Gastroesophageal sphincter (tissue), 3 donors: ENCODE measurements around the gene C5orf63.

Experiments used
- CTCF ChIP-seq, 4 experiments: fragments of 200-600 bp in 2 of 4; fragments of 450-650 bp in 2 of 4; sonication (generic) in 1 of 4; IDR thresholded peaks; one replicate each; pipeline ENCODE4 v1.5.1; 2017 to 2019; ENCODE audit warnings: antibody characterized with exemption in 4 of 4, mild to moderate bottlenecking in 2 of 4, moderate library complexity in 2 of 4
- POLR2A ChIP-seq, 2 donors: fragments of 450-650 bp; IDR thresholded peaks; one replicate each; pipeline ENCODE4 v1.6.1; 2017; ENCODE audit warnings: antibody characterized with exemption in 2 of 2, mild to moderate bottlenecking in 2 of 2, moderate library complexity in 1 of 2
- POLR2AphosphoS5 ChIP-seq: sonication (generic); formaldehyde crosslinking; IDR thresholded peaks from one replicate; pipeline ENCODE4 v1.6.1; 2017; ENCODE audit warnings: antibody characterized with exemption

- TF ChIP-seq POLR2A (IDR thresholded peaks at IDR 0.05) (no peak), CTCF (IDR thresholded peaks at IDR 0.05) (no peak), POLR2AphosphoS5 (no peak)
Observed at GRCh38 chr5:127083711-127084110, 10.4 kb upstream of the C5orf63 start.
